Type B pancreatic cell (in vitro differentiated cells): ENCODE data around the gene PAPPA. TPM values are rescaled to one million over a fixed set of nuclear protein-coding genes. Genes with fewer than 3 reads are reported as not detected.

Experiments used
- DNase-seq: peaks from one replicate; pipeline ENCODE4 v3.0.0; 2021; ENCODE audit warnings: mixed read lengths; ENCODE audit not compliant: unreplicated experiment; ENCODE audit errors: extremely low spot score
- H3K27ac Mint-ChIP-seq: 2 replicates; pipeline ENCODE4 v1.8.0; 2021; ENCODE audit warnings: mild to moderate bottlenecking, mixed read lengths
- H3K27me3 Mint-ChIP-seq: 2 replicates; pipeline ENCODE4 v1.8.0; 2021; ENCODE audit warnings: mixed read lengths
- H3K36me3 Mint-ChIP-seq: 2 replicates; pipeline ENCODE4 v1.8.0; 2021; ENCODE audit warnings: mixed read lengths
- H3K4me1 Mint-ChIP-seq: one replicate; pipeline ENCODE4 v1.8.0; 2021; ENCODE audit warnings: mixed read lengths; ENCODE audit not compliant: unreplicated experiment
- H3K4me3 Mint-ChIP-seq: 2 replicates; pipeline ENCODE4 v1.8.0; 2021; ENCODE audit warnings: mild to moderate bottlenecking, mixed read lengths
- H3K9me3 Mint-ChIP-seq: 2 replicates; pipeline ENCODE4 v1.8.0; 2021; ENCODE audit warnings: mixed read lengths
- CTCF ChIP-seq: fragments of 200-600 bp; sonication (generic); conservative IDR thresholded peaks from 2 replicates; pipeline ENCODE4 v1.5.0; 2021; ENCODE audit warnings: antibody characterized with exemption, mild to moderate bottlenecking
- total RNA-seq: library from RNA; stranded (reverse); gene quantifications from 2 replicates; pipeline ENCODE4 v1.2.1, GENCODE V29; 2021; ENCODE audit warnings: low replicate concordance

The PAPPA gene
- total RNA-seq, 1 donor from 2014 or later, result 11.0 TPM

GRCh38 chr9:116303270-116303669, 149.7 kb downstream of the PAPPA start:
- no peak for TF ChIP-seq CTCF
- Mint-ChIP-seq H3K27me3 (peaks cover 10% of the 10 kb centered on the region), H3K4me1 (peaks cover 21% of the 10 kb centered on the region), H3K4me3 (no peak overlapping the region), H3K9me3 (no peaks in the 10 kb centered on the region), H3K27ac (no peak overlapping the region), H3K36me3 (no peaks in the 10 kb centered on the region)
- no peak for DNase-seq

- no peak for DNase-seq
- no peak for TF ChIP-seq CTCF
- no peak overlapping the region for H3K27ac Mint-ChIP-seq
- H3K4me3 Mint-ChIP-seq, result no peak overlapping the region
- no peaks in the 10 kb centered on the region for H3K36me3 Mint-ChIP-seq
- no peaks in the 10 kb centered on the region for H3K9me3 Mint-ChIP-seq
- H3K4me1 Mint-ChIP-seq, result peaks cover 15% of the 10 kb centered on the region
- H3K27me3 Mint-ChIP-seq, result peaks cover 10% of the 10 kb centered on the region
Measured at GRCh38 chr9:116303886-116304538, 150.4 kb downstream of the PAPPA start.

- H3K9me3 Mint-ChIP-seq, result no peaks in the 10 kb centered on the region
- H3K4me3 Mint-ChIP-seq, result no peak overlapping the region
- H3K4me1 Mint-ChIP-seq, result peaks cover 11% of the 10 kb centered on the region
- no peak overlapping the region for H3K27ac Mint-ChIP-seq
- no peaks in the 10 kb centered on the region for H3K36me3 Mint-ChIP-seq
- TF ChIP-seq CTCF, result no peak
- DNase-seq, result no peak
- H3K27me3 Mint-ChIP-seq, result peaks cover 10% of the 10 kb centered on the region
Measured at GRCh38 chr9:116304761-116305160, 151.2 kb downstream of the PAPPA start.

- DNase-seq, result no peak
- TF ChIP-seq CTCF, result no peak
- no peaks in the 10 kb centered on the region for H3K36me3 Mint-ChIP-seq
- H3K9me3 Mint-ChIP-seq, result no peaks in the 10 kb centered on the region
- no peak overlapping the region for H3K4me3 Mint-ChIP-seq
- peaks cover 11% of the 10 kb centered on the region for H3K4me1 Mint-ChIP-seq
- H3K27ac Mint-ChIP-seq, result no peak overlapping the region
- H3K27me3 Mint-ChIP-seq, result peaks cover 10% of the 10 kb centered on the region
Measured at GRCh38 chr9:116308076-116308475, 154.5 kb downstream of the PAPPA start.

- no peaks in the 10 kb centered on the region for H3K36me3 Mint-ChIP-seq
Measured at GRCh38 chr9:116309900-116310611, 156.5 kb downstream of the PAPPA start.

More at GRCh38 chr9:116309900-116310611, 156.5 kb downstream of the PAPPA start:
- Mint-ChIP-seq H3K4me3 (no peak overlapping the region), H3K9me3 (no peaks in the 10 kb centered on the region), H3K4me1 (no peaks in the 10 kb centered on the region), H3K27ac (no peak overlapping the region), H3K27me3 (peaks cover 4% of the 10 kb centered on the region)
- no peak for DNase-seq
- TF ChIP-seq CTCF, result no peak
